K562 (cell line): ENCODE data around the gene ALDH18A1. TPM values are rescaled to one million over a fixed set of nuclear protein-coding genes. Genes with fewer than 3 reads are reported as not detected.

ENCODE experiments used
- CHD4 ChIP-seq: fragments of 200-600 bp; sonication (generic); IDR thresholded peaks from 3 replicates; pipeline ENCODE4 v1.6.1; 2012; ENCODE audit warnings: low read depth, mild to moderate bottlenecking, mixed read lengths, low read length, inconsistent platforms; ENCODE audit not compliant: insufficient read depth, insufficient replicate concordance, poor library complexity, severe bottlenecking
- CREBBP ChIP-seq: IDR thresholded peaks from one replicate; pipeline ENCODE4 v1.6.1; 2012; ENCODE audit warnings: low read depth, mild to moderate bottlenecking, control low read depth, inconsistent platforms, low read length
- DNMT1 ChIP-seq: fragments of 450-650 bp; IDR thresholded peaks from 2 replicates; pipeline ENCODE4 v1.6.1; 2016; ENCODE audit warnings: antibody characterized with exemption, mild to moderate bottlenecking
- KDM5B ChIP-seq: fragments of 200-600 bp; sonication (generic); IDR thresholded peaks from 2 replicates; pipeline ENCODE4 v1.6.1; 2012; ENCODE audit warnings: low read depth, mild to moderate bottlenecking, moderate library complexity, low read length, control low read depth, inconsistent platforms; ENCODE audit not compliant: insufficient replicate concordance
- NFE2L1 ChIP-seq: fragments of 450-650 bp; IDR thresholded peaks from 2 replicates; pipeline ENCODE4 v1.6.1; 2016; ENCODE audit warnings: missing genetic modification characterization, low read depth, mild to moderate bottlenecking, missing compliant biosample characterization, moderate library complexity, borderline replicate concordance
- PATZ1 ChIP-seq: fragments of 250-450 bp; sonication (Bioruptor Pico); IDR thresholded peaks from 2 replicates; pipeline ENCODE4 v1.5.0; 2020; ENCODE audit warnings: mild to moderate bottlenecking, borderline replicate concordance
- PML ChIP-seq: IDR thresholded peaks from 2 replicates; pipeline ENCODE4 v1.6.1; 2012; ENCODE audit warnings: low read length, inconsistent platforms
- PTRF ChIP-seq: fragments of 450-650 bp; IDR thresholded peaks from 2 replicates; pipeline ENCODE4 v1.6.1; 2016; ENCODE audit warnings: mild to moderate bottlenecking, missing genetic modification characterization, missing compliant biosample characterization
- SP1 ChIP-seq: sonication (generic); formaldehyde crosslinking; IDR thresholded peaks from 2 replicates; pipeline ENCODE4 v1.8.1; 2022; ENCODE audit warnings: mild to moderate bottlenecking, missing genetic modification reagents
- TBL1XR1 ChIP-seq, 2 experiments: IDR thresholded peaks; 2 replicates each; pipeline ENCODE4 v1.6.1; 2012; ENCODE audit warnings: improper control_type of control experiment in 2 of 2, low read length in 2 of 2, mild to moderate bottlenecking in 1 of 2
- ZNF696 ChIP-seq: fragments of 250-450 bp; sonication (Bioruptor Pico); conservative IDR thresholded peaks from 2 replicates; pipeline ENCODE4 v1.4.0; 2020; ENCODE audit warnings: mild to moderate bottlenecking, moderate library complexity
- ZNF766 ChIP-seq: fragments of 200-800 bp; sonication (Bioruptor generic); conservative IDR thresholded peaks from 2 replicates; pipeline ENCODE4 v1.6.1; 2016; ENCODE audit warnings: missing genetic modification characterization, missing compliant biosample characterization
- polyA plus RNA-seq, 8 experiments: library from polyadenylated mRNA; depleted of rRNA in 4 of 8; stranded (reverse) in 5 of 8; unstranded in 3 of 8; fragments of >200 nt; fragmentation: Nextera tagmentation in 2 of 8; fragmentation: Illumina TruSeq in 1 of 8; extraction: Ambion mirVana in 2 of 8; extraction: Trizol in 1 of 8; gene quantifications; 2 replicates each; pipeline versions ENCODE4 v1.2.1 to v1.2.3, GENCODE V29; 2011 to 2014; ENCODE audit warnings: inconsistent platforms in 1 of 8, missing spikeins in 1 of 8
- total RNA-seq, 7 experiments: library from RNA; depleted of rRNA in 6 of 7; stranded (reverse); fragments of >200 nt in 6 of 7; fragmentation: Illumina TruSeq in 2 of 7; extraction: Trizol in 2 of 7; gene quantifications; 2 replicates each; pipeline versions ENCODE4 v1.2.1 to v1.2.3, GENCODE V29; 2011 to 2021; ENCODE audit warnings: low replicate concordance in 1 of 7
- TF ChIP-seq, protein P1 (sequence below): fragments of 450-650 bp; formaldehyde crosslinking; IDR thresholded peaks from 2 replicates; pipeline ENCODE4 v1.4.0; 2022; ENCODE audit warnings: missing genetic modification characterization
- TF ChIP-seq, protein P2 (sequence below): sonication (generic); formaldehyde crosslinking; IDR thresholded peaks from 2 replicates; pipeline ENCODE4 v1.8.1; 2023; ENCODE audit warnings: mild to moderate bottlenecking, missing genetic modification reagents
- TF ChIP-seq, protein P3 (sequence below): fragments of 250-450 bp; sonication (Bioruptor Pico); IDR thresholded peaks from 2 replicates; pipeline ENCODE4 v1.8.0; 2021; ENCODE audit warnings: mild to moderate bottlenecking, moderate library complexity
- TF ChIP-seq, protein P4 (sequence below): fragments of 250-450 bp; sonication (Bioruptor Pico); IDR thresholded peaks from 2 replicates; pipeline ENCODE4 v1.4.0; 2020; ENCODE audit warnings: mild to moderate bottlenecking

ALDH18A1 gene
- total and polyA plus RNA-seq, 9 of the 15 experiments (the other 6 are each of a cell fraction or from before 2014, with no cell fraction given) = 12.0 to 83.3 (median 43.8) TPM

DNA sequence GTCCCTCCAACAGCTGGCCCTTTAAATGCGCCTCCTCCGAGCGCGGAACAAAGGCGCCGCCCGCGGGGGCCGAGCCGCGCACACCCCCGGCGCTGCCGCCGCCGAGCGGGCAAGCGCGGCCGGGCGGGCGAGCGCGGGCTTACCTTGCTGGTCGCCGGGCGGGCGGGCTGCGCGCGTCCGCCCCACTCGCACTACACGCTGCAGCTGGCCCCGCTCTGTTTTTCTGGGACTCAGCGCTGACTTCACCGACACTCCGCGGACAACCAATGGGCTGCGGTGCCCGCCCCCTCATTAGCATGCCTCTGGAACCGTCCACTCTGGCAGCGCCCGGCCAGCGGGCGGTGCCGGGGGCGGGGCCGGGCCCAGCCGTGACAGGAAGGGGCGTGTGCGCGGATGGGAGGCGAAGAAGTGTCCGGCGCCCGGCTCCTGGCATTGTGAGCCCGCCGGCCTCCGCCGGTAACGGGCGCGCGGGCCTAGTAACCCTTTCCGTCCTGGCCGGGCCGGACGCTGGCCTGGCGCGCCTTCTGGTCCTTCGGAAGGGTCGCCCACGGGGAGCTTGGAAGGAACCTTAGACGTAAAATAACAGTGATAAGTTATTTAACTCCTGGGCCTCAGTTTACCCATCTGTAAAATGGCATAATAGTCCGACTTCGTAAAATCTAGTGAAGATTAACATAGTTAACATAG is 95.2 kb downstream of the ALDH18A1 start, which contains the start of gene SORBS1 (continued):
- no peak for TF ChIP-seq KDM5B
- TF ChIP-seq DNMT1 = no peak
- TF ChIP-seq TBL1XR1 (IDR thresholded peaks at IDR 0.05; ENCODE audit: low read length in 2 of 2) = no peak
- TF ChIP-seq, protein P1, sequence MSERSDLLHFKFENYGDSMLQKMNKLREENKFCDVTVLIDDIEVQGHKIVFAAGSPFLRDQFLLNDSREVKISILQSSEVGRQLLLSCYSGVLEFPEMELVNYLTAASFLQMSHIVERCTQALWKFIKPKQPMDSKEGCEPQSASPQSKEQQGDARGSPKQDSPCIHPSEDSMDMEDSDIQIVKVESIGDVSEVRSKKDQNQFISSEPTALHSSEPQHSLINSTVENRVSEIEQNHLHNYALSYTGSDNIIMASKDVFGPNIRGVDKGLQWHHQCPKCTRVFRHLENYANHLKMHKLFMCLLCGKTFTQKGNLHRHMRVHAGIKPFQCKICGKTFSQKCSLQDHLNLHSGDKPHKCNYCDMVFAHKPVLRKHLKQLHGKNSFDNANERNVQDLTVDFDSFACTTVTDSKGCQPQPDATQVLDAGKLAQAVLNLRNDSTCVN (CRISPR knock-in tag) = no peak
- no peak for TF ChIP-seq PATZ1 (CRISPR knock-in tag)
- TF ChIP-seq, protein P2, sequence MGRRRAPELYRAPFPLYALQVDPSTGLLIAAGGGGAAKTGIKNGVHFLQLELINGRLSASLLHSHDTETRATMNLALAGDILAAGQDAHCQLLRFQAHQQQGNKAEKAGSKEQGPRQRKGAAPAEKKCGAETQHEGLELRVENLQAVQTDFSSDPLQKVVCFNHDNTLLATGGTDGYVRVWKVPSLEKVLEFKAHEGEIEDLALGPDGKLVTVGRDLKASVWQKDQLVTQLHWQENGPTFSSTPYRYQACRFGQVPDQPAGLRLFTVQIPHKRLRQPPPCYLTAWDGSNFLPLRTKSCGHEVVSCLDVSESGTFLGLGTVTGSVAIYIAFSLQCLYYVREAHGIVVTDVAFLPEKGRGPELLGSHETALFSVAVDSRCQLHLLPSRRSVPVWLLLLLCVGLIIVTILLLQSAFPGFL (CRISPR knock-in tag) = no peak
- TF ChIP-seq PML = no peak
- TF ChIP-seq ZNF696 (CRISPR knock-in tag) = no peak
- TF ChIP-seq SP1 = peak; percentile 69; the same call in 1 of the 2 replicates
- no peak for TF ChIP-seq CREBBP
- TF ChIP-seq NFE2L1 (tag) = no peak
- peak; percentile 99 for TF ChIP-seq CHD4
- TF ChIP-seq ZNF766 (CRISPR knock-in tag) = no peak
- TF ChIP-seq, protein P3, sequence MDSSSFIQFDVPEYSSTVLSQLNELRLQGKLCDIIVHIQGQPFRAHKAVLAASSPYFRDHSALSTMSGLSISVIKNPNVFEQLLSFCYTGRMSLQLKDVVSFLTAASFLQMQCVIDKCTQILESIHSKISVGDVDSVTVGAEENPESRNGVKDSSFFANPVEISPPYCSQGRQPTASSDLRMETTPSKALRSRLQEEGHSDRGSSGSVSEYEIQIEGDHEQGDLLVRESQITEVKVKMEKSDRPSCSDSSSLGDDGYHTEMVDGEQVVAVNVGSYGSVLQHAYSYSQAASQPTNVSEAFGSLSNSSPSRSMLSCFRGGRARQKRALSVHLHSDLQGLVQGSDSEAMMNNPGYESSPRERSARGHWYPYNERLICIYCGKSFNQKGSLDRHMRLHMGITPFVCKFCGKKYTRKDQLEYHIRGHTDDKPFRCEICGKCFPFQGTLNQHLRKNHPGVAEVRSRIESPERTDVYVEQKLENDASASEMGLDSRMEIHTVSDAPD (CRISPR knock-in tag) = no peak
- TF ChIP-seq, protein P4, sequence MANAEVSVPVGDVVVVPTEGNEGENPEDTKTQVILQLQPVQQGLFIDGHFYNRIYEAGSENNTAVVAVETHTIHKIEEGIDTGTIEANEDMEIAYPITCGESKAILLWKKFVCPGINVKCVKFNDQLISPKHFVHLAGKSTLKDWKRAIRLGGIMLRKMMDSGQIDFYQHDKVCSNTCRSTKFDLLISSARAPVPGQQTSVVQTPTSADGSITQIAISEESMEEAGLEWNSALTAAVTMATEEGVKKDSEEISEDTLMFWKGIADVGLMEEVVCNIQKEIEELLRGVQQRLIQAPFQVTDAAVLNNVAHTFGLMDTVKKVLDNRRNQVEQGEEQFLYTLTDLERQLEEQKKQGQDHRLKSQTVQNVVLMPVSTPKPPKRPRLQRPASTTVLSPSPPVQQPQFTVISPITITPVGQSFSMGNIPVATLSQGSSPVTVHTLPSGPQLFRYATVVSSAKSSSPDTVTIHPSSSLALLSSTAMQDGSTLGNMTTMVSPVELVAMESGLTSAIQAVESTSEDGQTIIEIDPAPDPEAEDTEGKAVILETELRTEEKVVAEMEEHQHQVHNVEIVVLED (CRISPR knock-in tag) = no peak
- no peak for TF ChIP-seq PTRF (tag)
